CD4-positive, CD25-positive, alpha-beta regulatory T cell (primary cell): Measurements from ENCODE around the gene SHANK2. TPM values are rescaled to one million over a fixed set of nuclear protein-coding genes. Genes with fewer than 3 reads are reported as not detected.

ENCODE experiments used
- ATAC-seq, 2 donors: fragments of 150-1000 bp; cut with Tn5 transposase; one replicate each; pipeline ENCODE4 v1.10.0; 2021; ENCODE audit warnings: low read depth in 2 of 2, moderate number of reproducible peaks in 2 of 2, moderate library complexity in 1 of 2
- DNase-seq, 3 donors: peaks; one replicate each; pipeline versions ENCODE4 v3.0.0 to v3.0.0-alpha.2; 2012 to 2022; ENCODE audit warnings: mixed read lengths in 1 of 3
- H3K27ac ChIP-seq: one replicate; pipeline ENCODE4 v1.7.0; 2013; ENCODE audit warnings: mild to moderate bottlenecking, low read length; ENCODE audit not compliant: insufficient read depth, poor library complexity, severe bottlenecking
- H3K27me3 ChIP-seq: one replicate; pipeline ENCODE4 v1.7.0; 2013; ENCODE audit warnings: low read length; ENCODE audit not compliant: control insufficient read depth, insufficient read depth
- H3K36me3 ChIP-seq: one replicate; pipeline ENCODE4 v1.7.0; 2013; ENCODE audit warnings: mild to moderate bottlenecking, low read length, moderate library complexity; ENCODE audit not compliant: control insufficient read depth, insufficient read depth
- H3K4me1 ChIP-seq: 2 replicates; pipeline ENCODE4 v1.7.0; 2013; ENCODE audit warnings: mild to moderate bottlenecking, low read length; ENCODE audit not compliant: insufficient read depth, control insufficient read depth, poor library complexity, severe bottlenecking
- H3K4me3 ChIP-seq: one replicate; pipeline ENCODE4 v1.7.0; 2013; ENCODE audit warnings: low read depth, mild to moderate bottlenecking, low read length, moderate library complexity
- H3K9me3 ChIP-seq, 2 experiments: 1 replicate in 1 of 2; 2 replicates in 1 of 2; pipeline ENCODE4 v1.7.0; 2013; ENCODE audit warnings: low read length in 2 of 2, mild to moderate bottlenecking in 1 of 2, moderate library complexity in 1 of 2; ENCODE audit not compliant: control insufficient read depth in 2 of 2
- H3K27ac Mint-ChIP-seq, 3 donors: one replicate each; pipeline ENCODE4 v1.8.0; 2020 to 2022; ENCODE audit warnings: mild to moderate bottlenecking in 3 of 3, mixed read lengths in 3 of 3, moderate library complexity in 2 of 3
- H3K27me3 Mint-ChIP-seq: one replicate; pipeline ENCODE4 v1.8.0; 2022; ENCODE audit warnings: mild to moderate bottlenecking, mixed read lengths
- H3K36me3 Mint-ChIP-seq: one replicate; pipeline ENCODE4 v1.8.0; 2020; ENCODE audit warnings: mixed read lengths
- H3K4me1 Mint-ChIP-seq, 4 donors: one replicate each; pipeline ENCODE4 v1.8.0; 2020 to 2022; ENCODE audit warnings: mixed read lengths in 4 of 4, mild to moderate bottlenecking in 1 of 4
- H3K4me3 Mint-ChIP-seq, 4 donors: one replicate each; pipeline ENCODE4 v1.8.0; 2020 to 2022; ENCODE audit warnings: mild to moderate bottlenecking in 4 of 4, mixed read lengths in 4 of 4, moderate library complexity in 3 of 4
- H3K9me3 Mint-ChIP-seq, 7 donors: one replicate each; pipeline ENCODE4 v1.8.0; 2020 to 2022; ENCODE audit warnings: mixed read lengths in 7 of 7, mild to moderate bottlenecking in 3 of 7, moderate library complexity in 2 of 7
- polyA plus RNA-seq, 4 donors: library from polyadenylated mRNA; unstranded; fragments of 300-500 nt; fragmentation: Illumina TruSeq; gene quantifications; one replicate each; pipeline ENCODE4 v1.2.3, GENCODE V29; 2021
- total RNA-seq: library from RNA; stranded (reverse); gene quantifications from one replicate; pipeline ENCODE4 v1.2.3, GENCODE V29; 2022

SHANK2 gene
- total and polyA plus RNA-seq, 5 donors from 2014 or later = not detected

DNA sequence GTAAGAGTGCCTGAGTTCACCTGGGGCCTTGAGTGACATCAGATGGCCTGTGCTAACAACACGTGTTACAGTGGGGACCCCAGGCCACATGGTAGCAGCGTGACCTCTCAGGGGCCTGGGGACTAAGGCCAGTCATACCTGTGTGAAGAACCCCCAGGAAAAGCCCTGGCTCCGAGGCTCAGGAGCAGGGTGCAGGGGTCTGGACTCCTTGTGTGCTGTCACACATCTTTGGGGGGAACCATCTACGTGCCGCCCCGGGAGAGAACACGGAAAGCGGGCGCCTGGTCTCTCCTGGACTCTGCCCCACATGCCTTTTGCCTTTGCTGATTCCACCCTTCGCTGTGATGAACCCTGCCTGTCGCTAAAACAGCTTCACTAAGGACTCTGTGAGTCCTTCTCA lies 48.7 kb downstream of the SHANK2 start:
- no peak overlapping the region for H3K4me3 Mint-ChIP-seq
- no peaks in the 10 kb centered on the region for H3K4me1 Mint-ChIP-seq
- peaks cover 0 to 6% (median 0%) of the 10 kb centered on the region in 7 donors for H3K9me3 Mint-ChIP-seq
- H3K27ac ChIP-seq = no peak overlapping the region
- no peak overlapping the region for H3K4me3 ChIP-seq
- no peaks in the 10 kb centered on the region for H3K4me1 ChIP-seq
- no peaks in the 10 kb centered on the region for H3K27me3 ChIP-seq
- H3K9me3 ChIP-seq = no peaks in the 10 kb centered on the region
- DNase-seq = no peak
- H3K36me3 ChIP-seq = no peaks in the 10 kb centered on the region
- H3K27ac Mint-ChIP-seq = no peak overlapping the region
- H3K36me3 Mint-ChIP-seq = no peaks in the 10 kb centered on the region
- H3K27me3 Mint-ChIP-seq = no peaks in the 10 kb centered on the region
- no peak for ATAC-seq

DNA sequence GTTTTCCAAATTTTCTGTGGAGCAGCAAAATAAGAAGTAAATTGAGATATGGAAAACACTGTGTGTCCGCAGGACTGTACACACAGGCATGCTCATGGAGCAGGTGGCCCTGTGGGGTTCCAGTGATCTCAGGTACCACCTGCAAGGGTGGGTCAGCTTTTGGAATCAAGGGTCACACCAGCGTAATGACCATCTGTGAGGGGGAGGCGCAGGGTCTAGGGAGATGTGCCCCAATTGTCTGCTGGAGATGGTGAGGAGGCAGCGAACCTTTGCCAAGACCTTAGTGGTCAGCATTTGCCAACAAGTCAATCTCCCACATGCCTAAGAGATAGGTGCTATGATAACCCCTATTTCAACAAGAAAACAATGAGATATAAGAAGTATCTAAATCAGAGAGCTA lies 49.4 kb downstream of the SHANK2 start:
- Histone ChIP-seq H3K27ac (no peak overlapping the region), H3K9me3 (no peaks in the 10 kb centered on the region), H3K36me3 (no peaks in the 10 kb centered on the region), H3K27me3 (no peaks in the 10 kb centered on the region), H3K4me3 (no peak overlapping the region), H3K4me1 (no peaks in the 10 kb centered on the region)
- no peaks in the 10 kb centered on the region for H3K4me1 Mint-ChIP-seq
- H3K27me3 Mint-ChIP-seq = no peaks in the 10 kb centered on the region
- no peak overlapping the region for H3K4me3 Mint-ChIP-seq
- no peaks in the 10 kb centered on the region for H3K36me3 Mint-ChIP-seq
- DNase-seq = no peak
- ATAC-seq = no peak
- no peak overlapping the region for H3K27ac Mint-ChIP-seq
- H3K9me3 Mint-ChIP-seq = peaks cover 0 to 6% (median 0%) of the 10 kb centered on the region in 7 donors

DNA sequence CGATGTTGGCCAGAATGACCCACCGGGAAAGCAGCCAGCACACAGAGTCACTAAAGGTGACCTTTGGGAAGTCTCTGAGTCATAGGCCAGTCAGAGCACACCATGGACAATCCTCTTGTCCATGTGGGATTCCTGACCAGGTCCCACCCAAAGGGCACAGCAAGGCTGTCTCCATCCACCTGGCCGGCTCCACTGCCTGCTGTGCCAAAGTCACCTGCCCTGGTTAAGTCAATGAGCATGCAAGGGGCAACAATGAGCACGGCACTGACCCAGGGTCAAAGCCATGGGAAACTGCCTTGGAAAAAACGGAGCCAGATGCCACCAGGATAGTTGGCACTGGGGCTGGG lies 49.8 kb downstream of the SHANK2 start:
- H3K4me1 ChIP-seq = no peaks in the 10 kb centered on the region

More for the DNA sequence above, 49.8 kb downstream of the SHANK2 start:
- H3K9me3 Mint-ChIP-seq = peaks cover 0 to 6% (median 0%) of the 10 kb centered on the region in 7 donors
- H3K4me3 ChIP-seq = no peak overlapping the region
- no peak overlapping the region for H3K27ac ChIP-seq
- no peak for DNase-seq
- no peaks in the 10 kb centered on the region for H3K36me3 Mint-ChIP-seq
- no peaks in the 10 kb centered on the region for H3K36me3 ChIP-seq
- H3K27me3 Mint-ChIP-seq = no peaks in the 10 kb centered on the region
- no peak overlapping the region for H3K27ac Mint-ChIP-seq
- H3K4me1 Mint-ChIP-seq = no peaks in the 10 kb centered on the region
- no peaks in the 10 kb centered on the region for H3K27me3 ChIP-seq
- no peaks in the 10 kb centered on the region for H3K9me3 ChIP-seq
- ATAC-seq = no peak
- H3K4me3 Mint-ChIP-seq = no peak overlapping the region

Other genes starting within 250 kb of the SHANK2 start
- 21.1 TPM for gene DHCR7, start 195.8 kb upstream of the SHANK2 start, total RNA-seq
- gene DHCR7, start 195.8 kb upstream of the SHANK2 start, polyA plus RNA-seq = 10 to 100 TPM; 11.2 to 17.2 (median 14.7) TPM
- gene NADSYN1, start 200.6 kb upstream of the SHANK2 start, total RNA-seq = 151 TPM
- gene NADSYN1, start 200.6 kb upstream of the SHANK2 start, polyA plus RNA-seq = 10 to 100 TPM; 35.1 to 43.1 (median 41.2) TPM